SK-N-MC (cell line): ENCODE results near the gene MAP3K8.

ENCODE experiments used
- DNase-seq: peaks from one replicate; pipeline ENCODE4 v3.0.0-alpha.2; 2011; ENCODE audit warnings: low read depth, low spot score
- H3K27ac ChIP-seq: fragments of 200-600 bp; sonication (generic); 2 replicates; pipeline ENCODE4 v1.5.1; 2016; ENCODE audit warnings: mixed run types
- H3K36me3 ChIP-seq: fragments of 200-600 bp; sonication (generic); 2 replicates; pipeline ENCODE4 v1.6.1; 2017; ENCODE audit warnings: antibody characterized with exemption, low read length, mixed read lengths; ENCODE audit not compliant: insufficient read depth
- H3K4me3 ChIP-seq: fragments of 200-600 bp; sonication (generic); 2 replicates; pipeline ENCODE4 v1.5.1; 2016
- H3K9ac ChIP-seq: fragments of 200-600 bp; sonication (generic); 2 replicates; pipeline ENCODE4 v1.8.0; 2017; ENCODE audit warnings: mixed run types, mixed read lengths; ENCODE audit not compliant: insufficient read length
- H3K9me3 ChIP-seq: fragments of 200-600 bp; sonication (generic); 2 replicates; pipeline ENCODE4 v1.6.1; 2017; ENCODE audit warnings: low read depth, mild to moderate bottlenecking, antibody characterized with exemption, low read length, moderate library complexity, mixed read lengths
- EZH2 ChIP-seq: fragments of 200-600 bp; sonication (generic); IDR thresholded peaks from one replicate; pipeline ENCODE4 v1.6.1; 2017; ENCODE audit warnings: antibody characterized with exemption
- FOXP2 ChIP-seq: optimal IDR thresholded peaks from 2 replicates; pipeline ENCODE3; 2011; ENCODE audit warnings: mild to moderate bottlenecking, moderate library complexity; ENCODE audit not compliant: insufficient read depth; ENCODE audit errors: extremely low read length, control extremely low read depth
- POLR2AphosphoS5 ChIP-seq: IDR thresholded peaks from 2 replicates; pipeline ENCODE4 v1.6.1; 2012; ENCODE audit warnings: mild to moderate bottlenecking, low read depth, low read length, borderline replicate concordance

MAP3K8 gene

GRCh38 chr10:30433730-30434272 lies at the start of gene MAP3K8:
TSS of gene MAP3K8 (plus strand) at chr10:30434184. CDS start at chr10:30438939, 4,755 bp downstream.
- H3K4me3 ChIP-seq: peak within 1 kb of the TSS; percentile 82
- no peak within 1 kb of the TSS for H3K27ac ChIP-seq
- H3K9ac ChIP-seq: peak within 1 kb of the TSS; percentile 74
- peak; percentile 70; the same call in 1 of the 2 replicates for TF ChIP-seq POLR2AphosphoS5
- TF ChIP-seq FOXP2: no peak
- TF ChIP-seq EZH2: no peak
- no peaks in the 10 kb centered on the region for H3K9me3 ChIP-seq
- H3K36me3 ChIP-seq: no peaks in the 10 kb centered on the region
- DNase-seq: no peak

GRCh38 chr10:30384701-30385201 lies 49.2 kb upstream of the MAP3K8 start:
- TF ChIP-seq POLR2AphosphoS5: no peak
- TF ChIP-seq EZH2: no peak
- no peak for TF ChIP-seq FOXP2
- Histone ChIP-seq H3K9ac (no peak overlapping the region), H3K27ac (no peak overlapping the region), H3K4me3 (no peak overlapping the region), H3K36me3 (no peaks in the 10 kb centered on the region), H3K9me3 (no peaks in the 10 kb centered on the region)
- DNase-seq: no peak

DNA sequence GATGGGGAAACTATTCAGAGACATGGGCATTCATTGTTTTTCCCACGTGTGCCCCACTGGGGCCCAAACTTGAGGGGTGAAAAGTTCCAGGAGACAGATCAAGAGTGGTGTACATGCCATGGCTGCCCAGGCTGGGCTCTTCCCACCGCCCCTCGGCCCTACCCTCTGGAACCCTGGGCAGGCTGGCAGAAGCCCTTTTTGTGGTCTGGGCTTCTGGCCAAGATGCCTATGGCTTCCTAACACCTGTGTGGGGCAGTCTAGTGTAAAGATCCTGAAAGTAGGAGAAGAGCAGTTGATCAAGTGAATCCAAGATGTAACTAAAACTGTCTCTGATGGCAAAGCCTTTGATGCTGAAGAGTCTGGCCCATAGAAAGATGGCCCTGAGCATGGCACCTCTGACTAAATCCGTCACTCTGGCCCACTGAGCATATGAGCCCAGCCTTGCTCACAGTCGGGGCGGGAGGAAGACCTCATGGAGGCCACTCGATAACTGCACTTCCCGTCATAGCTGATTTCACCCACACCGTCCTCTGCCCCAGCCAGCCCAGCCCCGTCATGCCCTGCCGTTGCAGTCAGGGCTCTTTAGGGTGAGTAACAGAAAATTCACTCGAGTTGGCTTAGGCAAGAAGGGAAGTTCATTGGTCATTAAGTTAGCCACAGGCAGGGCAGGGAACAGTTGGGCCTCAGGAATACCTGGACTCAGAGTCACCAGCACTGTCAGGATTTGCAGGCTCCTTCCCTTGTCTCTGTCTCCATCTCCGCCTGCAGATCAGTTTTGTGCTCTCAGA lies 47.0 kb upstream of the MAP3K8 start:
- Histone ChIP-seq H3K27ac (no peak overlapping the region), H3K9me3 (no peaks in the 10 kb centered on the region), H3K36me3 (no peaks in the 10 kb centered on the region), H3K9ac (no peak overlapping the region), H3K4me3 (no peak overlapping the region)
- DNase-seq: no peak
- no peak for TF ChIP-seq EZH2
- TF ChIP-seq FOXP2: no peak
- TF ChIP-seq POLR2AphosphoS5: no peak

DNA sequence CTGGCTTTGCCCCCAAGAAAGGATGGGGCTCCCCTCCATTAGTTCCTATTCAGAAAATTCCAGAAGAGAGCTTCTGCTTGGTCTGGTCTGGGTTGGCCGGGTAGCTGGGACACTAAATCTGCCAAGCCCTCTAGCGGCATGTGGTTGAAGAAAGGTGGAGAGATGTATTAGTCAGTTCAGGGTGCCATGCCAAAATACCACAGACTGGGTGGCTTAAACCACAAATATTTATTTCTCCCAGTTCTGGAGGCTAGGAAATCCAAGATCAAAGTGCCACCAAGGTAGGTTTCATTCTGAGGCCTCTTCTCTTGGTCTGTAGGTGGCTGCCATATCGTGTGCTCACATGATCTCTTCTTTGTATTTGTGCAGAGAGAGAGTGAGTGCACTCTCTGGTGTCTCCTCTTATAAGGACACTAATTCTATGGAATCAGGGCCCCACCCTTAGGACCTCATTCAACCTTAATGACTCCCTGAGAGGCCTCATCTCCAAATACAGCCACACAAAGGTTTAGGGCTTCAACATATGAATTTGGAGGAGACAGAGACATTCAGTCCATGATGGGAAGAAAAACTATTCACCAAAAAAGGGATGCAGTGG lies 46.2 kb upstream of the MAP3K8 start:
- no peaks in the 10 kb centered on the region for H3K9me3 ChIP-seq
- no peak overlapping the region for H3K9ac ChIP-seq
- H3K4me3 ChIP-seq: no peak overlapping the region
- DNase-seq: no peak
- no peak overlapping the region for H3K27ac ChIP-seq
- H3K36me3 ChIP-seq: no peaks in the 10 kb centered on the region
- TF ChIP-seq FOXP2 (no peak), EZH2 (no peak)

GRCh38 chr10:30389543-30389942 lies 44.4 kb upstream of the MAP3K8 start:
- no peak for TF ChIP-seq POLR2AphosphoS5
- Histone ChIP-seq H3K36me3 (no peaks in the 10 kb centered on the region), H3K4me3 (no peak overlapping the region), H3K9ac (no peak overlapping the region), H3K9me3 (no peaks in the 10 kb centered on the region), H3K27ac (no peak overlapping the region)
- no peak for DNase-seq

DNA sequence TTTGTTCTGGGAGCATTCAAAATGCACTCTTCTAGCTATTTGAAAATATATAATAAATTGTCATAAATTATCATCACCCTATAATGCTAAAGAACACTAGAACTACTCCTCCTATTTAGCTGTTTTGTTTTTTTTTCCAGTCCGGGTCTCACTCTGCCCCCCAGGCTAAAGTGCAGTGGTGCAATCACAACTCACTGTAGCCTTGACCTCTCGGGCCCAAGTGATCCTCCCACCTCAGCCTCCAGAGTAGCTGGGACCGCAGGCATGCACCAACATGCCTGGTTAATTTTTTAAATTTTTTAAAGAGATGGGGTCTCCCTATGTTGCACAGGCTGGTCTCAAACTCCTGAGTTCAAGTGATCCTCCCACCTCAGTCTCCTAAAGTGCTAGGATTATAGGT lies 43.8 kb upstream of the MAP3K8 start:
- H3K9me3 ChIP-seq: no peaks in the 10 kb centered on the region
- DNase-seq: no peak
- H3K4me3 ChIP-seq: no peak overlapping the region
- TF ChIP-seq EZH2 (no peak), POLR2AphosphoS5 (no peak), FOXP2 (no peak)
- no peaks in the 10 kb centered on the region for H3K36me3 ChIP-seq
- no peak overlapping the region for H3K27ac ChIP-seq
- H3K9ac ChIP-seq: no peak overlapping the region

- Histone ChIP-seq H3K9ac (no peak overlapping the region), H3K27ac (no peak overlapping the region), H3K36me3 (no peaks in the 10 kb centered on the region), H3K4me3 (no peak overlapping the region), H3K9me3 (no peaks in the 10 kb centered on the region)
- no peak for TF ChIP-seq EZH2
- TF ChIP-seq FOXP2: no peak
- no peak for TF ChIP-seq POLR2AphosphoS5
- DNase-seq: no peak
Observed at GRCh38 chr10:30391266-30391665, 42.7 kb upstream of the MAP3K8 start.

DNA sequence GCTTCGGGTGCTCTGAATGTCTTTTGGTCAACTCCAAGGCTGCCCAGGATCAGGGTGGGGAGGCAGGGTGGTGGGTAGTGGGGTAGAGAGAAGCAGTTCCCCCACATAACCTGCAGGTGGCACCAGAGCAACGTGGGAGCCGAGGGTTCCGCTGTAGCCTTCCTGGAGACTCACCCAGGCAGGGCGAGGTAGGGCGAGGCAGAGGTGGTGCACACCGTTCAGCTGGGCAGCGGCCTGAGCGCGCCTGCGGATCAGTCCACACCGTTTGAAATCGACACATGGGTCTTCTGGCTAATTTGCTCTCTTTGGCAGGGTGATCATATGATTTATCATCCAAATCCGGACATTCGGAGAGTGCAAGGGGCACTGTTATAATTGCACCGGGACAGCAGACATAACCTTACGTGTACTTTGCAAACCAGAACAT lies 41.4 kb upstream of the MAP3K8 start:
- no peaks in the 10 kb centered on the region for H3K36me3 ChIP-seq
- no peak for DNase-seq
- no peak overlapping the region for H3K9ac ChIP-seq
- no peaks in the 10 kb centered on the region for H3K9me3 ChIP-seq
- H3K4me3 ChIP-seq: no peak overlapping the region
- TF ChIP-seq FOXP2 (no peak), EZH2 (no peak), POLR2AphosphoS5 (no peak)
- H3K27ac ChIP-seq: no peak overlapping the region
